Right lobe of liver (tissue), 4 donors: ENCODE measurements around the gene SPATC1L.

ENCODE experiments used
- POLR2A ChIP-seq: fragments of 450-650 bp; IDR thresholded peaks from one replicate; pipeline ENCODE4 v1.6.1; 2017; ENCODE audit warnings: antibody characterized with exemption, mild to moderate bottlenecking
- TF ChIP-seq, protein P1 (sequence below), 4 donors: fragments of 200-600 bp in 3 of 4; fragments of 450-650 bp in 1 of 4; IDR thresholded peaks; one replicate each; pipeline versions ENCODE4 v1.5.1 to v1.8.0; 2016 to 2022; ENCODE audit warnings: antibody characterized with exemption in 4 of 4, mild to moderate bottlenecking in 2 of 4
- donor health status: DM: no; HTN: no; CAD: no.
- donor health status: DM: no; HTN: no; CAD: no.
- donor health status: DM: no; HTN: yes; CAD: no.

DNA sequence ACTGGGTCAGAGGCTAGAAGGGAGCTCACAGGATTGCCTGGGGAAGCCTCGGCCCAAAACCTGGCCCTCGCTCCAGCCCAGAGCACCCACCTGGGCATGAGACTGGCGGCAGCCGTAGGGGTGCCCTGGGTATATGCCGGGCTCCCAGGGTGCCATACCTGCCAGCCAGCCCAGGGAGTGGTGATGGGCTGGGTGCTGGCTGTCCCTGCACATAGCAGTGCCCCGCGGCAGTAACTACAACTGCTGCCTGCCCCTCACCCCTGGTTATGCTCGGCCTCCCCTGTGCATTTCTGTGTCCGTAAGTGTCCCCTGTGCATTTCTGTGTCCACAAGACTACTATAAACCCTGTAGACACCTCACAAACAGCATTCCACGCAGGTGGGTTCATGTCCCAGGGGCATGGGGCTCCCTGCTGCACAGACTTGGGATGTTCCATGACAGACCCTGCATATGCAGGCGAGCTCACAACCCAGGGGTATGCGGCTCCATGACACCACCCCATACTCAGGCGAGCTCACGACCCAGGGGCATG, 5.8 kb upstream of the SPATC1L start:
- no peak for TF ChIP-seq POLR2A
- TF ChIP-seq, protein P1, sequence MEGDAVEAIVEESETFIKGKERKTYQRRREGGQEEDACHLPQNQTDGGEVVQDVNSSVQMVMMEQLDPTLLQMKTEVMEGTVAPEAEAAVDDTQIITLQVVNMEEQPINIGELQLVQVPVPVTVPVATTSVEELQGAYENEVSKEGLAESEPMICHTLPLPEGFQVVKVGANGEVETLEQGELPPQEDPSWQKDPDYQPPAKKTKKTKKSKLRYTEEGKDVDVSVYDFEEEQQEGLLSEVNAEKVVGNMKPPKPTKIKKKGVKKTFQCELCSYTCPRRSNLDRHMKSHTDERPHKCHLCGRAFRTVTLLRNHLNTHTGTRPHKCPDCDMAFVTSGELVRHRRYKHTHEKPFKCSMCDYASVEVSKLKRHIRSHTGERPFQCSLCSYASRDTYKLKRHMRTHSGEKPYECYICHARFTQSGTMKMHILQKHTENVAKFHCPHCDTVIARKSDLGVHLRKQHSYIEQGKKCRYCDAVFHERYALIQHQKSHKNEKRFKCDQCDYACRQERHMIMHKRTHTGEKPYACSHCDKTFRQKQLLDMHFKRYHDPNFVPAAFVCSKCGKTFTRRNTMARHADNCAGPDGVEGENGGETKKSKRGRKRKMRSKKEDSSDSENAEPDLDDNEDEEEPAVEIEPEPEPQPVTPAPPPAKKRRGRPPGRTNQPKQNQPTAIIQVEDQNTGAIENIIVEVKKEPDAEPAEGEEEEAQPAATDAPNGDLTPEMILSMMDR (IDR thresholded peaks at IDR 0.05): no peak
